Left cardiac atrium (tissue), 4 donors: ENCODE results near the gene FSD1. TPM values are rescaled to one million over a fixed set of nuclear protein-coding genes. Genes with fewer than 3 reads are reported as not detected.
"Not testable (repeated sequence)": the region's sequence is repeated elsewhere in the genome, so short reads cannot be mapped to it uniquely, and the experiment has no call there.

Experiments used
- ATAC-seq, 2 donors: fragments of 200-7000 bp; cut with Tn5 transposase; one replicate each; pipeline ENCODE4 v1.9.1; 2020; ENCODE audit warnings: mild to moderate bottlenecking in 2 of 2, moderate library complexity in 2 of 2
- DNase-seq: peaks from one replicate; pipeline ENCODE4 v3.0.0-alpha.2; 2020
- intact Hi-C, 2 donors: fragments of 100-400 bp; cut with DNase I; formaldehyde crosslinking; loops; one replicate each; pipeline versions ENCODE4 v1.14.1 to v1.15.1; 2022 to 2023
- total RNA-seq, 2 donors: library from RNA; stranded (reverse); fragmentation: NEBNext Ultra II Directional; extraction: Animal tissue kit (Norgen Biotek cat#: 25700); gene quantifications; one replicate each; pipeline ENCODE4 v1.2.1, GENCODE V29; 2021
- donor health status: DM: no; HTN: yes; CAD: no.
- donor health status: DM: no; HTN: yes; CAD: no; lungs with severe emphysema.
- donor health status: DM: yes; HTN: yes; CAD: no.
- donor health status: Dilated cardiomyopathy.

FSD1 gene
- total RNA-seq, 2 donors from 2014 or later: not detected

GRCh38 chr19:4334929-4335570, 30.7 kb downstream of the FSD1 start:
- intact Hi-C loops: no loop called here
- ATAC-seq (no peak), DNase-seq (no peak)

- intact Hi-C loops: no loop called here
- ATAC-seq: no peak
- DNase-seq: no peak
Measured at GRCh38 chr19:4337906-4338440, 33.6 kb downstream of the FSD1 start.

DNA sequence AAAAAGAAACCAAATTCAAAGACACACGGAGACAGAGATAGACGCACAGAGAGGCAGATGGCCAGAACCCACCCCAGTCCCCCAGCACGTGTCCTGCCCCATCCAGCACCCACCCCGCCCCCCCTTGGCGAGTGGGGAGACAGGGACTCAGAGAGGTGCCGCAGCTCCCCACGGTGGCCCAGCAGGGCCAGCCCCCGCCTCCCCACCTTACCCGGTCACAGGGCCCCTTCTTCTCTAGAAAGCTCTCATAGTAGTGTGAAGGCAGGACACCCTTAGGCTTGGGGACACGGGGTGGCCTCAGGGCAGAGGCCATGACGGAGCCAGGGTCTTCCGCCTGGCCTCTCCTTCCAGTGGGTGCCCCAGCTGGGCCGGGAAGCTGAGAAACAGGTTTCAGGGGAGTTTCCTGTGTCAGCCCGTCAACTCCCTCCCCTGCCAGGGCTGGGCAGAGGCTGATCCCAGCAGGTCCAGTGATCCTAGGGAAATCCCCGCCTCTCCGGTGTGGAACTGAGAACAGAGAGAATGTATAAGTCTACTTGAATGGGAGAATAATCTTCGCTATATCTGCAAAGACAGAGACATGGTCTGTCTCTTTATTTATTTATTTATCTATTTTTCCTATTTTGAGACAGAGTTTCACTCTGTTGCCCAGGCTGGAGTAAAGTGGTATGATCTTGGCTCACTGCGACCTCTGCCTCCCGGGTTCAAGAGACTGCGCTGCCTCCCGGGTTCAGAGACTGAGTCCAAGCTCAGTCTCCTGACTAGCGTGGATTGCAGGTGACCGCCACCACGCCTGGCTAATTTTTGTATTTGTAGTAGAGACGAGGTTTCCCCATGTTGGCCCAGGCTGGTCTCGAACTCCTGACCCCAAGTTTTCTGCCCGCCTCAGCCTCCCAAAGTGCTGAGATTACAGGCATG, 34.3 kb downstream of the FSD1 start, which contains the start of gene STAP2:
STAP2 (minus strand) TSS at position 387 of the 915 bp plus-strand sequence; CDS start at position 313, 74 bp downstream.
- intact Hi-C loops: no loop called here
- no peak for ATAC-seq
- no peak for DNase-seq

DNA sequence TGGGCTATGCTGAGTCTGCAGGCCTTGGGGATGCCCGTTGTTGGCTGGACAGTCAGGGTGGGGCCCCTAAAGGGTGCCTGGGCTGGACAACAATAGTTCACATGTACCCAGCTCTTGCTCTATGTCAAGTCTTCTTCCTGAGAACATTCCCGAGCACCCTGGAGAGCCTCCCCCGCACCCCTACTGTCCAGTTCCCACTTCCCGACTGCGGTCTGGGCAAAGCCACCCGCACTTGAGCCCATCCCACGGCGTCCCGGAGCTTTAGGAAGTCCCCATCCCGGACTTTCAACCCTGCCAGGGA, 37.9 kb downstream of the FSD1 start:
- intact Hi-C loops: no loop called here
- peak; percentile 4 to 10 for ATAC-seq
- peak; percentile 56 for DNase-seq

DNA sequence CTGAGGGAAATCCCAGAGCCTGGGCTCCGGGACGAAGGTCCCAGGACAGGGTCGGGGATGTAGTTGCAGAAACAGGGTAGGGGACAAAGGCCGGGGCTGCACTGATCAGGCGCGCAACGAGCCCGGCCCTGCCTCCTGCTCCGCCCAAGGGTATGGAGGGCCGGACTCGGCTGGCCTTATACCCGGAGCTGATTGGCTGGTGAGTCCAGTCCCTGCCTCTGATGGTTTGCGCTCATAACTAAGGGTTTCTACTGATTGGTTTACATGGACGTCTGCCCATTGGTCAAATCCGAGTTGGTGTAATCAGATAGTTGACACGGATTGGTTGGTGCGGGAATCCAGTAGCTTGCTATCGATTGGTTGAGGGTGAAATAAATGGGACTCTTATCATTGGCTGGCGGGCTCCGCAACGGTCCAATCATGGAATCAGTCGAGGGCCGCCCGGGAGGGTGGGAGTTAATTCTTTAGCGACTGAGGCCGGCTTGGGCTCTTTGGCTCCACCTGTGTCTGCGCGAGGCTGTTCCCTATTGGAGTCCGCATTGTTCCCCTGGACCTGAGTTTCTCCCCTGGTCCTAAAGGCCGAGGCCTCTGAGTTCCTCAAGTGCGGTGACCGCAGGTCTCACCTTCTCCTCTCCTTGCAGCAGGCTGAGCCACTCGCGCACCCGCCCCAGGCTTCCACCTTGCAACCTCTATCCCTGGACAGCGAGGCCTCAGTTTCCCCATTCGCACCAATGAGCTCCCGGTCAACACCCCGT, 38.4 kb downstream of the FSD1 start:
- peak; percentile 94 to 97 for ATAC-seq
- intact Hi-C loops: no loop called here
- DNase-seq: peak; percentile 97

GRCh38 chr19:4343370-4344307, 39.2 kb downstream of the FSD1 start, which contains the start of gene MPND:
Gene MPND, plus strand, starts transcription at chr19:4343562. Its CDS starts 32 bp downstream, at chr19:4343594.
- intact Hi-C loops: no loop called here
- DNase-seq (peak; percentile 95), ATAC-seq (peak; percentile 92 to 93)

GRCh38 chr19:4345342-4346019, 41.1 kb downstream of the FSD1 start:
- intact Hi-C loops: no loop called here
- DNase-seq (no peak), ATAC-seq (no peak)

DNA sequence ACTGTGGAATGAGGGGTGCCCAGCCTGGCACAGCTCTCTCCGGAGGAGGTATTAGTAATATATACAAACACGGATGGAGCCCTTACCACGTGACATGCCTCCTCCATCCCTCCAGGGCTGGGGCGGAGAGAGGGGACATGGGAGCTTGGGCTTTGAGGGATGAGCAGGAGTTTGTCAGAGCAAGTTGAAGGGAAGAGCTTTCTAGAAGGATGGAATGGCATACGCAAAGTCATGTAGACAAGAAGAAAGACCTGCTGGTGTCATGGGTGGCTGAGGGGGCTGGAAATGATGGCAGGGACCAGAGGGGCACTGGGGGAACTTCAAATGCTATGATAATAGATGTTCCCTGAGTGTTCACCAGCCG, 41.6 kb downstream of the FSD1 start:
- intact Hi-C loops: no loop called here

GRCh38 chr19:4347521-4347920, 43.1 kb downstream of the FSD1 start:
- DNase-seq (no peak), ATAC-seq (no peak)
- intact Hi-C loops: no loop called here

More for the DNA sequence above, 41.6 kb downstream of the FSD1 start:
- ATAC-seq (no peak), DNase-seq (no peak)

- ATAC-seq, DNase-seq, intact Hi-C loops: not testable (repeated sequence)
Measured at GRCh38 chr19:4349225-4349624, 44.8 kb downstream of the FSD1 start.

DNA sequence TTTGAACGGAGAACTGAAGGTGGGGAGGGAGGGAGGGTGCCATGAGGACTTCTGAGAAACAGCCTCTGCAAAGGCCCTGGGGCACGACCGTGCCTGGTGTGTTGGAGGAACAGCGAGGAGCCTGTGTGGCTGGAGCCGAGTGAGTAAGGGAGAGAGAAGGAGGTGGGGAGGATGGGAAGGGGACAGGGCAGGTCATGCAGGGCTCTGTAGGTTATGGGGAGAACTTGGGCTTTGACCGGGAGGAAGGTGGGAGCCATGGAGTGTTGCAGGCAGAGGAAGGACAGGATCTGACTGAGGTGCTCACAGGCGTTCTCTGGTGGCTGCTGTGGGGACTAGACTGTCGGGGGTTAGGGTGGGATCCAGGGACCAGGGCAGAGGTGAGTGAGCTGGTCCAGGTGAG, 45.7 kb downstream of the FSD1 start:
- intact Hi-C loops: loop anchor here (5.0 to 10.0 kb wide), 2 partner anchors 55 to 83 kb away; partner anchors contain the start of genes CHAF1A (in 1 of the 2) and SH3GL1 (in 1 of the 2)
- no peak for DNase-seq
- ATAC-seq: no peak

- ATAC-seq: no peak
- no peak for DNase-seq
- intact Hi-C loops: loop anchor here (5.0 to 10.0 kb wide), 2 partner anchors 54 to 83 kb away; partner anchors contain the start of genes CHAF1A (in 1 of the 2) and SH3GL1 (in 1 of the 2)
Measured at GRCh38 chr19:4350726-4351125, 46.3 kb downstream of the FSD1 start.

DNA sequence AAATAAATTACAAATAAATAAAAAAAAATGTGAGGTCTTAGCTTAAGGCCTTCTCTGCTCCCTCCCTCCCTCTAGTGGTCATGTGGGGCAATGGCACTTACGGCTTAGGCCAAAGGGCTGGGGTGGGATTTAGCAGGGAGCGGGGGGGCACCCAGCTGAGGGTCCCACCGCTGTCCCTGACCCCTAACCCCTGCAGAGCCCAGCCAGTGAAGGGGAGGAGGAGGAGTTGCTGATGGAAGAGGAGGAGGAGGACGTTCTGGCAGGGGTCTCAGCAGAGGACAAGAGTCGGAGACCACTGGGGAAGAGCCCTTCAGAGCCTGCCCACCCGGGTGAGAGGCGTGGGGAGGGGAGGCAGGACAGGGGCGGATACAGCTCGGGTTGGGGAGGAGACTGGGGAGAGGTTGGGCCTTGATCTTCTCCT, 48.3 kb downstream of the FSD1 start:
- DNase-seq (no peak), ATAC-seq (peak; percentile 50 to 61)
- intact Hi-C loops: loop anchor here (5.0 to 10.0 kb wide), 2 partner anchors 52 to 85 kb away; partner anchors contain the start of genes CHAF1A (in 1 of the 2) and SH3GL1 (in 1 of the 2)

- ATAC-seq: no peak
- intact Hi-C loops: loop anchor here (5.0 to 10.0 kb wide), 2 partner anchors 51 to 87 kb away; partner anchors contain the start of genes CHAF1A (in 1 of the 2) and SH3GL1 (in 1 of the 2)
- no peak for DNase-seq
Measured at GRCh38 chr19:4354282-4354681, 49.9 kb downstream of the FSD1 start.

- ATAC-seq (no peak), DNase-seq (no peak)
- intact Hi-C loops: loop anchor here (5.0 to 10.0 kb wide), 2 partner anchors 50 to 88 kb away; partner anchors contain the start of genes CHAF1A (in 1 of the 2) and SH3GL1 (in 1 of the 2)
Measured at GRCh38 chr19:4354897-4355296, 50.5 kb downstream of the FSD1 start.

- intact Hi-C loops: loop anchor here in 1 of 2 donors (10.0 kb wide), 1 partner anchor 48 kb away; the partner anchor contains the start of genes CHAF1A and SH3GL1
- no peak for ATAC-seq
- no peak for DNase-seq
Measured at GRCh38 chr19:4357095-4357797, 52.8 kb downstream of the FSD1 start.
